Heart left ventricle (tissue), 16 donors: ENCODE results near the gene MYO3A. TPM values are rescaled to one million over a fixed set of nuclear protein-coding genes. Genes with fewer than 3 reads are reported as not detected.

Experiments
- ATAC-seq, 4 donors: fragments of 200-7000 bp; cut with Tn5 transposase; one replicate each; pipeline ENCODE4 v1.9.1; 2020 to 2022; ENCODE audit warnings: moderate library complexity in 4 of 4, mild to moderate bottlenecking in 3 of 4, moderate number of reproducible peaks in 1 of 4
- DNase-seq, 5 donors: peaks; one replicate each; pipeline ENCODE4 v3.0.0-alpha.2; 2020
- H3K27ac ChIP-seq, 12 donors: fragments of 200-600 bp; sonication (generic) in 4 of 12; one replicate each; pipeline versions ENCODE4 v1.5.0 to v1.8.0; 2016 to 2022; ENCODE audit warnings: mild to moderate bottlenecking in 2 of 12
- H3K27me3 ChIP-seq, 9 donors: fragments of 200-600 bp; sonication (generic) in 2 of 9; one replicate each; pipeline versions ENCODE4 v1.5.1 to v1.8.0; 2016 to 2022; ENCODE audit warnings: mild to moderate bottlenecking in 3 of 9
- H3K36me3 ChIP-seq, 9 donors: fragments of 200-600 bp; sonication (generic) in 2 of 9; one replicate each; pipeline versions ENCODE4 v1.5.0 to v1.8.0; 2018 to 2022; ENCODE audit warnings: mild to moderate bottlenecking in 2 of 9
- H3K4me1 ChIP-seq, 12 donors: fragments of 200-600 bp; sonication (generic) in 4 of 12; one replicate each; pipeline versions ENCODE4 v1.5.0 to v1.8.0; 2016 to 2022; ENCODE audit warnings: mild to moderate bottlenecking in 3 of 12
- H3K4me3 ChIP-seq, 12 donors: fragments of 200-600 bp; sonication (generic) in 4 of 12; one replicate each; pipeline versions ENCODE4 v1.5.0 to v1.8.0; 2017 to 2022; ENCODE audit warnings: mild to moderate bottlenecking in 9 of 12, moderate library complexity in 4 of 12
- H3K9me3 ChIP-seq, 12 donors: fragments of 200-600 bp; sonication (generic) in 4 of 12; one replicate each; pipeline versions ENCODE4 v1.5.0 to v1.8.0; 2016 to 2022; ENCODE audit warnings: mild to moderate bottlenecking in 1 of 12
- CTCF ChIP-seq, 12 donors: fragments of 200-600 bp; sonication (generic) in 4 of 12; IDR thresholded peaks; one replicate each; pipeline versions ENCODE4 v1.5.0 to v1.8.0; 2018 to 2022; ENCODE audit warnings: antibody characterized with exemption in 12 of 12, mild to moderate bottlenecking in 5 of 12
- POLR2A ChIP-seq, 2 donors: fragments of 450-650 bp; IDR thresholded peaks; one replicate each; pipeline ENCODE4 v1.6.1; 2017; ENCODE audit warnings: antibody characterized with exemption in 2 of 2, mild to moderate bottlenecking in 2 of 2, moderate library complexity in 2 of 2
- WGBS, 4 donors: extraction: QIAGEN DNeasy Blood & Tissue Kit in 2 of 4; methylation state at CpG; one replicate each; pipeline versions ENCODE4 v1.1.5 to v1.1.7; 2013 to 2018; 5-methylcytosine and 5-hydroxymethylcytosine counted together
- intact Hi-C, 10 donors: fragments of 100-400 bp; cut with DNase I; formaldehyde crosslinking; loops; one replicate each; pipeline versions ENCODE4 v1.11.1 to v1.14.2; 2022
- polyA plus RNA-seq, 2 donors: library from polyadenylated mRNA; stranded (reverse); fragments of 200-250 nt; gene quantifications; one replicate each; pipeline ENCODE4 v1.2.3, GENCODE V29; 2013
- total RNA-seq, 9 donors: library from RNA; depleted of rRNA in 2 of 9; stranded (reverse); fragments of >200 nt in 2 of 9; fragmentation: NEBNext Ultra II Directional in 3 of 9; extraction: Animal tissue kit (Norgen Biotek cat#: 25700) in 3 of 9; gene quantifications; one replicate each; pipeline versions ENCODE4 v1.1.0 to v1.2.4, GENCODE V29; 2016 to 2023
- donor health status: ischemic (EF 13 %, LVEDD 7.1; RV severe dilation, severe dysfunction).
- donor health status: healthy with polysubstance abuse.
- donor health status: DM: no; HTN: yes; CAD: no.
- donor health status: DM: no; HTN: no; CAD: no.
- donor health status: ischemic (EF 25% LVEDD 6.9; RV normal size, moderate dysfunction).
- donor health status: ischemic (EF 25% LVEDD 5.7; RV mildly dilated, moderate dysfunction).
- donor health status: healthy.
- donor health status: DM: yes; HTN: yes; CAD: no.
- donor health status: ischemic (EF 35%, LVEDD 5.7; RV mildly dilated, moderate dysfunction).
- donor health status: nonischemic (EF 11% LVEDD 7.7; RV severe dilation, severe dysfunction).
- donor health status: DM: yes; HTN: yes; CAD: no.
- donor health status: PGD.
- donor health status: ischemic (EF 29% LVEDD 5.4; RV normal size, mild dysfunction).
- donor health status: nonischemic (EF 23%, LVEDD 6.1; RV moderate dilation, normal function).

MYO3A gene
- total and polyA plus RNA-seq, 11 donors, result 0.14 TPM; not detected in 10

- H3K9me3 ChIP-seq, result no peaks in the 10 kb centered on the region
- intact Hi-C loops, result no loop called here
- no peaks in the 10 kb centered on the region for H3K36me3 ChIP-seq
- H3K4me3 ChIP-seq, result no peak overlapping the region
- no peaks in the 10 kb centered on the region for H3K4me1 ChIP-seq
- no peak for TF ChIP-seq CTCF (IDR thresholded peaks at IDR 0.05)
- no peak for TF ChIP-seq POLR2A (IDR thresholded peaks at IDR 0.05)
- 73 to 85% (median 82%) methylated on average over 6 of the region's 6 CpGs for WGBS, 4 donors
- DNase-seq, result no peak
- no peak for ATAC-seq
- no peaks in the 10 kb centered on the region for H3K27me3 ChIP-seq
- H3K27ac ChIP-seq, result no peak overlapping the region
These were observed 315.7 kb downstream of the MYO3A start for GRCh38 chr10:26249681-26250080.

DNA sequence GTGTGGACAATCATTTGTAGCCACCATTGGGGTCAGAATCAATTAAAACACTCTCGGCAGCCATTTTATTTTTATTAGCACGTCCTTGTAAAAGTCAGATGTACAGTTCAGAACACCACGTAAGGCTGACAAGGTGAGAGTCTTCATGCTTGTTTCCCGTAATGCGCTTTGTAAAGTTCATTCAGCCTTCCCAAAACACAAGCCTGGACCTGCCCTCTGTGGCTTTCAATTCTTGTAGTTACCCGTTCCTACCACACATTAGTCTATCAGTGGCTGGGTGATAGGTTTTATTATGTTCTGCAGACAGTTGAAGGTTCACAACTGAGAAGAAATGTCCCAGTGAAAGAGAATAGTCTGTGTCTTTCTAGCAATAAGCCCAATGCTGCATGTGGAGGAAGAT is 317.9 kb downstream of the MYO3A start:
- no peak for ATAC-seq
- no peak for DNase-seq
- no peaks in the 10 kb centered on the region for H3K9me3 ChIP-seq
- no peaks in the 10 kb centered on the region for H3K27me3 ChIP-seq
- TF ChIP-seq CTCF (IDR thresholded peaks at IDR 0.05), result no peak
- TF ChIP-seq POLR2A (IDR thresholded peaks at IDR 0.05), result no peak
- H3K4me3 ChIP-seq, result no peak overlapping the region
- H3K4me1 ChIP-seq, result no peaks in the 10 kb centered on the region
- intact Hi-C loops, result no loop called here
- WGBS, 4 donors, result 87 to 91% (median 90%) methylated on average over 6 of the region's 6 CpGs
- H3K36me3 ChIP-seq, result no peaks in the 10 kb centered on the region
- no peak overlapping the region for H3K27ac ChIP-seq

DNA sequence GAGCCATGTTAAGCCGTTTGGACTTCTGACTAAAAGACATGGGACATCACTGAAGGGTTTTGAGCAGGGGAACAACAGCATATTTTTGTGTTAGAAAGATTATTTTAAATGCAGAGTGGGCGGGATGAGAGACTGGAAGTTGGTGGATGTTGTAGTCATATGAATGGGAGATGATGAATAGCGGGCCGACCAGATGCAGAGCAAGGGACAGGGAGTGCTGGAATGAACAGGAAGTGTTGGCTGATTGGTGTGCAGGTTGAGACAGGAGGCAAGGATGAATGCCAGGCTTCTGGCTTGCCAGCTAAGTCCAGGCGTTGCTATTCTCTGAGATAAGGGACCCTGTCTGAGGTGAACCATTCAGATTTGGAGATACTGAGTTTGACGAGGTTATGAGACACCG is 320.6 kb downstream of the MYO3A start:
- no peak overlapping the region for H3K27ac ChIP-seq
- no peaks in the 10 kb centered on the region for H3K9me3 ChIP-seq
- TF ChIP-seq CTCF (IDR thresholded peaks at IDR 0.05) (no peak), POLR2A (IDR thresholded peaks at IDR 0.05) (no peak)
- no peak overlapping the region for H3K4me3 ChIP-seq
- ATAC-seq (no peak), DNase-seq (no peak)
- intact Hi-C loops, result no loop called here
- no peaks in the 10 kb centered on the region for H3K4me1 ChIP-seq
- H3K27me3 ChIP-seq, result peaks cover 0 to 4% (median 0%) of the 10 kb centered on the region in 9 donors
- no peaks in the 10 kb centered on the region for H3K36me3 ChIP-seq
- 51 to 60% (median 58%) methylated on average over 7 of the region's 7 CpGs for WGBS, 4 donors

DNA sequence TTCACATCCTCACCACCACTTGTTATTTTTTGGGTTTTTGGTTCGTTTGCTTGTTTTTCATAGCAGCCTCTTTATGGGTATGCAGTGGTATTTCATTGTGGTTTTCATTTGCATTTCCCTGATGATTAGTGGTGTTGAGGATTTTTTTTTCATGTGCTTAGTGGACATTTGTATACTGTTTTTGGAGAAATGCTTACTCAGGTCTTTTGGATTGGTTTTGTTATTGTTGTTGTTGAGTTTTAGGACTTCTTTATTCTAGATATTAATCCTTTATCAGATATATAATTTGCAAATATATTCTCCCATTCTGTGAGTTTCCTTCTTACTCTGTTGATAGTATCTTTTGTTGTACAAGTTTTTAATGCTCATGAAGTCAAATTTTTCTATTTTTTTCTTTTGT is 325.3 kb downstream of the MYO3A start:
- intact Hi-C loops, result no loop called here
- ATAC-seq, result no peak
- H3K4me3 ChIP-seq, result no peak overlapping the region
- H3K4me1 ChIP-seq, result no peaks in the 10 kb centered on the region
- TF ChIP-seq POLR2A (IDR thresholded peaks at IDR 0.05), result no peak
- no peak for TF ChIP-seq CTCF (IDR thresholded peaks at IDR 0.05)
- no peaks in the 10 kb centered on the region for H3K36me3 ChIP-seq
- peaks cover 0 to 10% (median 0%) of the 10 kb centered on the region in 9 donors for H3K27me3 ChIP-seq
- no peak for DNase-seq
- no peak overlapping the region for H3K27ac ChIP-seq
- no peaks in the 10 kb centered on the region for H3K9me3 ChIP-seq
- 39 to 53% (median 48%) methylated on average over 1 of the region's 1 CpG for WGBS, 4 donors
